Pancreas (tissue), 10 donors: ENCODE measurements around the gene C9orf153. TPM values are rescaled to one million over a fixed set of nuclear protein-coding genes. Genes with fewer than 3 reads are reported as not detected.

Source experiments
- ATAC-seq, 4 donors: fragments of 200-7000 bp; cut with Tn5 transposase; one replicate each; pipeline versions ENCODE4 v1.8.0 to v1.9.1; 2020; ENCODE audit warnings: mild to moderate bottlenecking in 4 of 4, moderate library complexity in 4 of 4
- DNase-seq, 6 donors: peaks; one replicate each; pipeline ENCODE4 v3.0.0-alpha.2; 2020
- FAIRE-seq: peaks from 2 replicates; lab custom pipeline; 2012; peaks lifted over from hg19 to GRCh38; lab: Jason Lieb, UNC
- H3K27ac ChIP-seq, 4 donors: fragments of 200-600 bp; sonication (generic); 1 replicate in 3 of 4; 2 replicates in 1 of 4; pipeline versions ENCODE4 v1.5.0 to v1.8.0; 2020
- H3K27me3 ChIP-seq, 4 donors: fragments of 200-600 bp; one replicate each; pipeline ENCODE4 v1.8.0; 2021
- H3K36me3 ChIP-seq, 3 donors: fragments of 200-600 bp; sonication (generic) in 1 of 3; one replicate each; pipeline versions ENCODE4 v1.5.0 to v1.8.0; 2020 to 2021
- H3K4me1 ChIP-seq, 3 donors: fragments of 200-600 bp; one replicate each; pipeline ENCODE4 v1.8.0; 2021
- H3K4me3 ChIP-seq, 4 donors: fragments of 200-600 bp; sonication (generic) in 2 of 4; one replicate each; pipeline versions ENCODE4 v1.5.0 to v1.8.0; 2020 to 2021
- H3K9me3 ChIP-seq, 4 donors: fragments of 200-600 bp; one replicate each; pipeline ENCODE4 v1.8.0; 2021
- WGBS, 2 donors: extraction: QIAGEN DNeasy Blood & Tissue Kit; methylation state at CpG; one replicate each; pipeline ENCODE4 v1.1.7; 2013; 5-methylcytosine and 5-hydroxymethylcytosine counted together
- intact Hi-C, 3 donors: fragments of 100-400 bp; cut with DNase I; formaldehyde crosslinking; loops; one replicate each; pipeline versions ENCODE4 v1.11.1 to v1.14.2; 2022
- polyA plus RNA-seq, 2 donors: library from polyadenylated mRNA; stranded (reverse); fragments of 200-250 nt; gene quantifications; one replicate each; pipeline ENCODE4 v1.2.3, GENCODE V29; 2013
- total RNA-seq, 6 donors: library from RNA; stranded (reverse); fragmentation: NEBNext Ultra II Directional in 4 of 6; extraction: Animal tissue kit (Norgen Biotek cat#: 25700) in 4 of 6; gene quantifications; one replicate each; pipeline versions ENCODE4 v1.2.1 to v1.2.4, GENCODE V29; 2021 to 2023
- TF ChIP-seq, protein P1 (sequence below), 4 donors: fragments of 200-600 bp; sonication (generic) in 3 of 4; IDR thresholded peaks; one replicate each; pipeline versions ENCODE4 v1.5.0 to v1.8.0; 2021; ENCODE audit warnings: antibody characterized with exemption in 4 of 4
- donor health status: healthy with polysubstance abuse.
- donor health status: DM: no; HTN: no; CAD: no; lungs with moderate emphysema.
- donor health status: DM: no; HTN: no; CAD: no.
- donor health status: control.
- donor health status: control.
- donor health status: Bipolar disorder and iron deficiency.
- donor health status: DM: yes; HTN: yes; CAD: no.
- donor health status: DM: no; HTN: no; CAD: no.
- donor health status: DM: no; HTN: no; CAD: no.
- donor health status: DM: yes; HTN: yes; CAD: no.

Gene C9orf153
- total RNA-seq, result under 1 TPM in 3 of 6 donors, not detected in 3; 0.12 to 0.14 (median 0.13) TPM
- polyA plus RNA-seq, result under 1 TPM in 1 of 2 donors, not detected in 1; 0.42 TPM

DNA sequence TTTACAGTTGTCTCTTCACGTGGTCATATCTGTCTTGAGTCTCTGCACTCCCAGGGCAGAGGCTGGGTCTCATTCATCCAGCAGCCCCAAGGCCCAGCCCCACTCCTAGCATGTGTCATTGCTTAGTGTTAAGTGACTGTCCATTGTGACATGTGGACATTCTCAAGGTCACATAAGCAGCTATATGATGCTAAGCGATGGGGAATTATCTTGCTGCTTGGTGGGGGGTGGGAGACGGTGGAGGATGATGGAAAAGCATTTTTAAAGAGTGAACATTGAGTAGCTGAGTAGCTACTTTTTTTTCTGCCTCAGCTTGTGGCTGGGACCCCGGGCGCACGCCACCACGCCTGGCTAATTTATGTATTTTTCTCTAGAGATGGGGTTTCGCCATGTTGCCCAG lies at the start of gene C9orf153:
TSS of gene C9orf153 (minus strand) at position 101 of the 400 bp plus-strand sequence. CDS start 30,054 bp downstream, outside the sequence.
- DNase-seq, result no peak
- no peak for FAIRE-seq
- H3K27me3 ChIP-seq, result no peaks in the 10 kb centered on the region
- H3K27ac ChIP-seq, result no peak within 1 kb of the TSS
- TF ChIP-seq, protein P1, sequence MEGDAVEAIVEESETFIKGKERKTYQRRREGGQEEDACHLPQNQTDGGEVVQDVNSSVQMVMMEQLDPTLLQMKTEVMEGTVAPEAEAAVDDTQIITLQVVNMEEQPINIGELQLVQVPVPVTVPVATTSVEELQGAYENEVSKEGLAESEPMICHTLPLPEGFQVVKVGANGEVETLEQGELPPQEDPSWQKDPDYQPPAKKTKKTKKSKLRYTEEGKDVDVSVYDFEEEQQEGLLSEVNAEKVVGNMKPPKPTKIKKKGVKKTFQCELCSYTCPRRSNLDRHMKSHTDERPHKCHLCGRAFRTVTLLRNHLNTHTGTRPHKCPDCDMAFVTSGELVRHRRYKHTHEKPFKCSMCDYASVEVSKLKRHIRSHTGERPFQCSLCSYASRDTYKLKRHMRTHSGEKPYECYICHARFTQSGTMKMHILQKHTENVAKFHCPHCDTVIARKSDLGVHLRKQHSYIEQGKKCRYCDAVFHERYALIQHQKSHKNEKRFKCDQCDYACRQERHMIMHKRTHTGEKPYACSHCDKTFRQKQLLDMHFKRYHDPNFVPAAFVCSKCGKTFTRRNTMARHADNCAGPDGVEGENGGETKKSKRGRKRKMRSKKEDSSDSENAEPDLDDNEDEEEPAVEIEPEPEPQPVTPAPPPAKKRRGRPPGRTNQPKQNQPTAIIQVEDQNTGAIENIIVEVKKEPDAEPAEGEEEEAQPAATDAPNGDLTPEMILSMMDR (IDR thresholded peaks at IDR 0.05), result no peak
- H3K4me1 ChIP-seq, result no peaks in the 10 kb centered on the region
- no peak for ATAC-seq
- 84 to 85% methylated on average over 8 of the region's 8 CpGs for WGBS, 2 donors
- H3K36me3 ChIP-seq, result peaks cover 0 to 12% (median 6%) of the 10 kb centered on the region in 3 donors
- no peak within 1 kb of the TSS for H3K4me3 ChIP-seq
- intact Hi-C loops, result no loop called here
- no peaks in the 10 kb centered on the region for H3K9me3 ChIP-seq

DNA sequence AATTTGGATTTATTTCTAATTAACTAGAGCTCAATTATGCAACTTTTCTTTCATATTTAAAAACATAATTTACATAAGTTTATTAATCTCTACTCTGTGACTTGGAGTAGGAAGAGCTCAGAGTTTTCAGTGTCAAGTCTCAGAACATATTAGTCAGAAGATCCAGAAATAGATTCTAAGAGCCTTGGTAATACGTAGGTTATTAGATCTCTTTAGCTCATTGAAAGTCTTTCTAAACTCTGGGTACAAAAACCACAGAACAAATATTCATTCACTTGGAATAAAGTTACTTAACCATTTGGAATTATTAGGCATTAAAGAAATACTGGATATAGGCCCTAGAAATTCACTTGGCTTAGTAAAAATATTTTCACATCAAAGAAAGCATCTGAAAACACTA lies 49.2 kb upstream of the C9orf153 start:
- no peaks in the 10 kb centered on the region for H3K9me3 ChIP-seq
- DNase-seq, result no peak
- 84 to 92% methylated on average over 1 of the region's 1 CpG for WGBS, 2 donors
- intact Hi-C loops, result no loop called here
- ATAC-seq, result no peak
- TF ChIP-seq, protein P1 (IDR thresholded peaks at IDR 0.05), result no peak
- FAIRE-seq, result no peak
- no peaks in the 10 kb centered on the region for H3K27me3 ChIP-seq
- H3K36me3 ChIP-seq, result peaks cover 0 to 73% (median 20%) of the 10 kb centered on the region in 3 donors
- no peak overlapping the region for H3K27ac ChIP-seq
- H3K4me3 ChIP-seq, result no peak overlapping the region
- H3K4me1 ChIP-seq, result no peaks in the 10 kb centered on the region

DNA sequence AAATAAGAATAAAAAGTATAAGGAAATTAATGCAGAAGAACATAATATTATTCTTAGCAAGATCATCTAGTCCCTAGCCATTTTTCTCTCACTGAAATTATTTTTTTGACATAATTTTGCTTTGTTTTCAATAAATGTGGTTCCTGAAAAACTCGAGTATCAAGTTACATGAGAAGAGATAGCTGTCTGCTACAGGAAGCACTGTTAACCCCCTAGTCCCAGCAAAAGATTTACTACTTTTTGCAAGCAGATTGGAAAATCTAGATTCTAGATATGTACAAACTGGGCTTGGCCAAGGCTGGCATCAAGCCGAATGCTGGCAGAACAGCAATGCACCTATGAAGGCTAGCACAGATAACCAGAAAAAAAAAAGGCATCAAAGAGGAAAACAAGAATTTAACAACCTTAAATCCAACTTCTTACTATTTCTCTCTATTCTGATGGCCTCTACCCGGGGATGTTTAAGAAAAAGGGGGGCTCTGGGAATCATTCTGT lies 44.8 kb upstream of the C9orf153 start:
- peaks cover 4 to 78% (median 42%) of the 10 kb centered on the region in 3 donors for H3K36me3 ChIP-seq
- DNase-seq (no peak), ATAC-seq (no peak), FAIRE-seq (no peak)
- H3K4me3 ChIP-seq, result no peak overlapping the region
- H3K27ac ChIP-seq, result no peak overlapping the region
- intact Hi-C loops, result no loop called here
- 50 to 53% methylated on average over 3 of the region's 3 CpGs for WGBS, 2 donors
- no peaks in the 10 kb centered on the region for H3K27me3 ChIP-seq
- no peaks in the 10 kb centered on the region for H3K4me1 ChIP-seq
- no peaks in the 10 kb centered on the region for H3K9me3 ChIP-seq
- TF ChIP-seq, protein P1 (IDR thresholded peaks at IDR 0.05), result no peak

DNA sequence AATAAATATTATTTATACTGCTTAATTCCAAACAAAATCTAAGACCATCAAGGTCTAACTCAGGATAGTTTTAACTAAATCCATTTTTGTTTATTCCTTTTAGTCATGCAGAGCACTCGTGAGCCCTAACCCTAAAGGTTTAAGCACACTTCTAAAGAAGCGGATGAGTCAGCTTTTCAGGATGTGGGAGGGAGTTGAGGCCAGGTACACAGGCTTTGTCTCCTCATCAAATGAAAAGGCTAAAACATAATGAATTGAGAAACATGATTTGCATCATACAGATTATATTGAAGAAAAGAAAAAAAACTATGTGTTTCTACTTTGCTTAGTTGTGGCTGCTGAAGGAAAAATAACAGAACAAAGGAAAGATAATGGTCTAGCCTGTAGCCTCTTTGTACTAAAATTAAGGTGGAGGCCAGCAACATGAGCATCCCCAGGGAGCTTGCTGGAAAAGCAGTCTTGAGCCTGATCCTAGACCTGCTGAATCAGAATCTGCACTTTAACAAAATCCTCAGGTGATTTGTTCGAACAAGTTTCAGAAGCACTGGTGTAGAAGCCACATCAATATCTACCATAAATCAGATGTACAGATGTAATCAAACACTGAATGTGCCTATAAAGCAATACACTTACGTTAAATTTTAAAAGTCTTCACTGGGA lies 44.0 kb upstream of the C9orf153 start:
- no peak overlapping the region for H3K4me3 ChIP-seq
- intact Hi-C loops, result no loop called here
- H3K36me3 ChIP-seq, result peaks cover 4 to 80% (median 37%) of the 10 kb centered on the region in 3 donors
- no peak for ATAC-seq
- no peak for FAIRE-seq
- WGBS, 2 donors, result 93 to 97% methylated on average over 4 of the region's 4 CpGs
- no peaks in the 10 kb centered on the region for H3K27me3 ChIP-seq
- no peak for DNase-seq
- H3K27ac ChIP-seq, result no peak overlapping the region
- no peaks in the 10 kb centered on the region for H3K9me3 ChIP-seq
- H3K4me1 ChIP-seq, result no peaks in the 10 kb centered on the region
- TF ChIP-seq, protein P1 (IDR thresholded peaks at IDR 0.05), result no peak

- ATAC-seq (no peak), DNase-seq (no peak), FAIRE-seq (no peak)
- TF ChIP-seq, protein P1 (IDR thresholded peaks at IDR 0.05), result no peak
- intact Hi-C loops, result no loop called here
- Histone ChIP-seq H3K27me3 (no peaks in the 10 kb centered on the region), H3K4me1 (no peaks in the 10 kb centered on the region), H3K9me3 (no peaks in the 10 kb centered on the region), H3K4me3 (no peak overlapping the region), H3K36me3 (peaks cover 4 to 82% (median 27%) of the 10 kb centered on the region in 3 donors), H3K27ac (no peak overlapping the region)
- 40 to 41% methylated on average over 1 of the region's 1 CpG for WGBS, 2 donors
Measured at GRCh38 chr9:86301686-86302085, 42.2 kb upstream of the C9orf153 start.
